HK-2 (cell line): ENCODE data around the gene VEGFA.

Source experiments
- DNase-seq: peaks from one replicate; pipeline ENCODE4 v3.0.0-alpha.2; 2018; ENCODE audit not compliant: unreplicated experiment

VEGFA gene

DNA sequence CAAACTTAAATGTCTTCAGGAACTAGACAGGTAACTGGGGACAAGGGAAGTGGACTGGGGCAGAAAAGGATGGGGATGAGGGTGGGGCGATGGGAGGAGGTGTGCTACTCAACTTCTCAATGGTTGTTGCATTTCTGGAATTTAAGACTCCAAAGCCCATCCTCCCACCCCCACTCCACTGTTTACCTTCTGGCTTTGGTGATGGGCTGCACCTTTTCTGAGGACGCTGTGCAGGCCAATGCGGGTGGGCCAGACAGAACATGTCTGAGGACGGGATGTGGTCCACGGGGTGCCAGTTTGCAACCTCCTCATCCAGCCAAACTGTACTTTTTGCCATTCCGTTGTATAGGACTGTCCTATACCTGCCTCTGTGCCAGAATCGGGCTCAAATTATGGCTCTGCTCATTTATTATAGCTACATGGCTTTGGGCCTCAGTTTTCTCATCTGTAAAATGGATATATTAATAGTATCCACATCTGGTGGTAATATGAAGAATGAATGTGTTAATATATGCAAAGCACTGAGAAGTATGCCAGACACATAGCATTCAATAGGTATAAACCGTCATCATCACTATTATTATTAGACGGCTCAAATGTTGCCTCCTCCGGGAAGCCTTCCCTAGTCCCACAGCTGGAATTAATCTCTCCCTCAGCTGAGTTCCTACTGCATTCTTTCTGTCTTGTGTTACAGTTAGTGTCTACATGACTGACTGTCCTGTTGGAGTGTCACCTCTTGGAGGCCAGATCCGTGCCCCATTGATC lies 31.0 kb upstream of the VEGFA start:
- no peak for DNase-seq

DNA sequence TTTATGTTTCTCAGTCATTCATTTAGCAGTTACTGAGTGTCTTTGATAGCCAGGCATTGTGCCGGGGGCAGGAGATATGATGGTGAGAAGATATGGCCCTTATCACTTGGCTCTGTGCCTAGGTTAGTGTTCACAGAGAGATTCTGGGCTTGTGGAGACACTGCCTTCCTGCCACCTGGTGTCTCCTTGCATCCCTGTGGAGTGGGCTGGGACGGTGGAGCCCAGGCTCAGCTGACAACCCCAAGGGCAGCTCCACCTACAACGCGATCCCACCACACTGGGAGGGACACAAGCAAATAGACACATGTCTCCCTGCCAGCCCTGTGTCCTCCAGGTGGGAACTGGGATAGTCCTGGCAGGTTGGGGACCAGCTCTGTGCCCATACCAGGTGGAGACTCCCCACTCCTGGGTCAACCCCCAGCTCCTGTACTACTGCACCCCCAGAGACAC lies 30.3 kb upstream of the VEGFA start:
- DNase-seq = no peak

DNA sequence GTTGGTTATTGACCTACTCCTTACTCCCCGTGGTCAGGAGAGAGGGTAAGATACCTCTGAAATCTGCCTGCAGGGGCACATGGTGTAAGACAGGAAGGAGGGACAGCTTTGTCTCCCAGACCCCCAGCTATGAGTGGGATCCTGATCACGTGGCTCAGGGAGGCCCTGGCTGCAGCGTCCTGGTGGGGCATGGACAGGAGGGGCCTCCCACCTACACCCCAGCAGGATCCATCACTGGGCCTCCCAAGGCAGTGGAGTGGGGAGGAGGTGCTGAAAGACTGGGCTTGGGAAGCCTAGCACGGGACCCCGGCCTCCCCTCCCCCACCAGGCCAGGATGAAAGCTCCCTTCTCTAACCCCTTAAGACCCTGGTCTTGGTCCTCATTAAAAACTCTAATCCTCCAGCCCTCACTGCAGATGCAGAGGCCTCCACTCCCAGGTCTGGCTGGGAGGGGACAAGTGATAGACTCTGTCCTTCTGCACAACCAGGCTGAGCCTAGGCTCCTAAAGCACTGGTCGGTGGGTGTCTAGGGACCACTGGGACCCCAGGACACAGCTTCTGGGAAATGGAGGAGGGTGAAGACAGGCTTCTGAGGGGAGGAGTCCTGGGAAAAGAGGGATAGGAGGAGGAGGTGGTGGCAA lies 29.6 kb upstream of the VEGFA start:
- no peak for DNase-seq

DNA sequence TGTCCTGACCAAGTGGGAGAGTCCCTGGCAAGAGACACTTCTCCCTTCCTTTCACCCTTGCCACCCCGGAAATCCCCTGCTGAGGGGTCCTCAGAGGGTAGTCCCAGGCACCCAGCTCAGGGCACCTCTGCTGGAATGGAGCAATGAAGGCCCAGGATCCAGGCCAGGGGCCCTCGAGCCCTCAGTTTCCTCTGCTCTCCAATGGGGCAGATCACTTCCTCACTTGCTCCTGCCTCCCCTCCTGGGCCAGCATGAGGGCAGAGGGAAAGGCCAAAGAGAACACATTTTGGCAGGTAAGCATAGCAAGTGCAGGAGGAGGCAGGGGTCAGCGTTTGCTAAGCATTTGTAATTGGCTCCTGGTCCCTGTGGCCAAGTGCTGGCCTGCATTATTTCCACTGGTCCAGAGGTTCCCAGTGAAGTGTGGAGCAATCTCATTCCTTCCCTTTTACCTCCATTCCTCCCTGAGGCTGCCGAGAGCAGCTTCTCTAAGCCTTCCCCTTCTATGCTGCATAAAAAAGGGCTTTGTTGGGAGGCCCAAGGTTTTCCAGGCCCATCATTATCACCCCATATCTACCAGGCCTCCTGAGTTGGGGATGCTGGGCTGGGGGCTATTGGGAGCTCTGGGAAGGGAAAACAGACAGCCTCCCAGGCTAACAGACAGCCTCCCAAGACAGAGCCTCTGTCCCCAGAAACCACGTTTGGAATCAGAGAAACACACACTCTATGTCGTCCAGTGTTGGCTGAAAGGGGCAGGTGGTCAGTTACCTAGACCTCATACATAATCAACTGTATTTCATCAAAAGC lies 28.8 kb upstream of the VEGFA start:
- no peak for DNase-seq

DNA sequence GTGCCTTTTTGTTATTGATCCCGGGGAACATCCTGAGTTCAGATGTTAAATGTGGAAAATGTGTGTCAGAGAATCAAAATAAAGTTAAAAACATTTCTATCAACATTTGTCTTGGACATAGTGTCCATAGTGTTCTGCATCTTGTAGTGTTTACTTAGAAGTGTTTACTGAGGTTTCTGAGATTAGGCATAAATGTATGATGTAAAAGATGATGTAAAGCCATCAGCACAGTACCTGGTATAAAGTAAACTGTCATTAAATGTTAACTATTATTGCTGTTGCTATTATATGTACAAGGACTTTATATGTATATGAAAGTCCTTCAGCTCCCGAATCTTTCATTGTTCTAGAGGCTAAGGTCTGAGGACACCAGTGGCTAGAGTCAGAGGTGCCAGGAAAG lies 28.2 kb upstream of the VEGFA start:
- no peak for DNase-seq

DNA sequence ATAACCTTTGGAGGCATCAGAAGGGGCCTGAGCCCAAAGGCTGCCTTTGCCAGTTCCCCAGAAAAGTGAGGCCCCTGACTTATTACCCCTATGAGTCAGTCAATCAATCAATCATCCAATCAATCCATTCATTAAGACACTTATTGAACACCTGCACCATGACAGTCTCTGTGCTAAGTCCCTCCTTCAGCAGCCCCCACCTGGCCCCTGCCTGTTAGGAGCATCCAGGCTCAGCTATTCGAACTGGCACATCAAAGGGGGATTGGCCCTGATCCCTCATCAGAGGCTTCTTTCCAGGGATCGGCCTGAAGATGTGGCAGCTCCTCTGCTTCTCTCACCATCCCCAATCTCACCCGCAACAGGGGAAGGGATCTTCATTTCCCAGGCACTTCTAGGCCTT lies 27.7 kb upstream of the VEGFA start:
- no peak for DNase-seq

DNA sequence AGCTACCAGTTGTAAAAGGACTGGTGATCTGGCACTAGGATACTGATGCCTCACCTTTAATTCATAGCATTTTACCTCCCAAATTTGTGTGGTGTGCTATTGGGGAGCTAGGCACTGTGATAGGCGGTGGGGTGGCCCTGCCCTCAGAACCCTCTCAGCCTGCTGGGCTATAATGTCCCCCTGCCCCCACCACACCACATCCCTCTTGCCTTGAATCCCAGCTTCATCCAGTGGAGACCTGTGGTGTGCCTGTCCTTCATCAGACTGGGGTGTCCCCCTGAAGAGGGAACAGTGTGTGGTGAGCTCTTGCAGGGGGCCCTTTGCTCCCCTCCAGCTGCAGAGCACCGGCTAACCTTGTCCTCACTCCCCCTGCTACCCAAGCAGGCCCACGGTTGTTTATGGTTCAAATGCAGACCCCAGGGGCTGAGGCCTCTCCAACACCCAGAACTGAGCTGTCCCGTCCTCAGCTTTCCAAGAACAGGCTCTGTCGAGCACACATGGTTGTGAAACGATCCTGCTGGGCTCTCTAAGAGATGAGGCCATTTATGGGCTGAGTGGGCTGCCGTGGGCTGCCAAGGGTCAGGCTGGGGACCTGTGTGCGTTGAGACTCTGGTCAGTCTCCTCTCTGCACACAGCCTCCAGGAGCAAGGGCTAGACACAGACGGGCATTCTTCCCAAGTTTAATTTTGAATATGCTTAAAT lies 26.9 kb upstream of the VEGFA start:
- DNase-seq = no peak

DNA sequence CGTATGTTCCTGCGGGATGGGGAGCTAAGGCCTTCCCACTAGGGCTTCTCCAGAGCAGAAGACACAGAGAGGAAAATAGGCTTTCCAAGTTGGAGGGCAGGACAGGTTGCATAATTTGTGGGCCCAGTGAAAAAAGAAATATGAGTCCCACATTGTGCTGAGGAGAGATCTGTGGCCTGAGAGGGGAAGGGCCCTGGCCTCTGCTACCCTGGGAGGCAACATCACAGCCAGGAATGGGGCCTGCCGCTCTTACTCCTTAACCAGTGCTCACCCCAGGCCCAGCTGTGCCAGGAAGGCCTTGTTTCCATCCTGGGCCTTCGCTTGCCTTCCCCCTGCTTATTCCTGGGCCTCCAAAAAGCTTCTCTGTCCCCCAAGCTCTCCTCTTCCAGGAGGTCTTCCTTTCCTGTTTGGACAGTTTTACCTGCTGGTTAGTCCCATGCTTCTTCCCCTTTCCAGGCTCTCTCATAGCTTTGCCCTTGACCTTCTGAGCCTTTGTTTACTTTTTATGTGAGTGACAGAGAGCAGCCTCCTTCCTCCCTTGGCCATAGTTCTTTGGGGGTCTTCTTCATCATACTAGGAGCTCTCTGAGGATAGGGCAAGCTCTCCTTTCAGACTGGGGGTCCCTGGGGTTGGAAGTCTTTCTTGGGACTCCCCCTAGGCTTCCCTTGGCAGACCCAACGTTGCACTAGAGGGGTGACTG lies 26.2 kb upstream of the VEGFA start:
- no peak for DNase-seq

DNA sequence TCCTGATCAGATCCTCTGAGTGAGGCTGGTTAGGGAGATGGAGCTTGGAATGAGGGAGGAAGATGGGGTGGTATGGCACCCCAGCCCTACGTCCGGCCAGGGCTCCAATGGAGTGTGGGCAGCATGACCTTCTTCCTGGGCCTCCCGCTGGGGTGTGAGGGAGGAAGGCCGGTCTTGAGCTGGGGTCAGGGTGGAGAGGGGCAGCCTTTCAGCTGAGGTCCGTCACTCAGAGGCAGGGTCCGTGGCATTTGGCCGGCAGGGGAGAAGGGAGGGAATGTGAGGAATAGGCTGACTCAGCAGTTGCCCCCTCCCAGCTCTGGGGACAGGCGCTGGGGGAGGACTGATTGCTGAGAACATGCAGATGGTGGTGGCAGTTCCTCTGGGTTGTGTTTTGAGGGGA lies 25.5 kb upstream of the VEGFA start:
- no peak for DNase-seq

DNA sequence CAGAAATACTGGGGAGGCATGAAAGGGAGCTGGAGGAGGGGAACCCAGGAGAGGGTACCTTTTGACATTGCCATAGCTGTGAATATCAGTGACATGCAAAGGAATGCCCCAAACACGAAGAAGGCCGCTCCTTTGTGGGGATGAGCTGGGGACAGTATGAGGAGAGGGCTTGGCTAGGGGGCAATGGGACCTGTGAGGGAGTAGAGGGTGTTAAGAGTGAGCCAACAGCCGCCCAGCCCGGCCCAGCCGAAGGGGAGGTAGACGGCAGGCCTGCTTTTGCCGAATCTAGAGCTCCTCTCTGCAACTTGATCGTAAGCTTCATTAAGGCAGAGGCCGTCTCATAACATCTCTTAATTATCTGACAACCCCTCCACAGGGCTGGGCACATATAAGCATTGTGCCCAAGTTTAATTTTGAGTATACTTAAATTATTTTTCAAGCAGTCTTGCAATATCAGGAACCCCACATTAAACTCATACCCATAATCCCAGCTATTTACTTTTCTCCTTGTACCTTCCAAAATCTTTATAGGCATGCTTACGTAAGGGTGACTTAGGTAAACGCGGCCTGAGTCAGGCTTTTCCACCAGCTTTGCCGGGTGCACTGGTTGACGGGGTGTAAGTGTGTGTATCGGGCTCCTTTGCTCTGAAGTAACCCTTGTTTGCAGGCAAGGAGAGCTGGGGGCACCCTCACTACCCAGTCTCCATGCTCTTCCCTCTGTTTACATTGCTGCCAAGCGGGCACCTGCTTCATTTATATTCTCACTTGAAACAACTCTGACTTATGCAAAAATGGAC lies 24.9 kb upstream of the VEGFA start:
- no peak for DNase-seq

DNA sequence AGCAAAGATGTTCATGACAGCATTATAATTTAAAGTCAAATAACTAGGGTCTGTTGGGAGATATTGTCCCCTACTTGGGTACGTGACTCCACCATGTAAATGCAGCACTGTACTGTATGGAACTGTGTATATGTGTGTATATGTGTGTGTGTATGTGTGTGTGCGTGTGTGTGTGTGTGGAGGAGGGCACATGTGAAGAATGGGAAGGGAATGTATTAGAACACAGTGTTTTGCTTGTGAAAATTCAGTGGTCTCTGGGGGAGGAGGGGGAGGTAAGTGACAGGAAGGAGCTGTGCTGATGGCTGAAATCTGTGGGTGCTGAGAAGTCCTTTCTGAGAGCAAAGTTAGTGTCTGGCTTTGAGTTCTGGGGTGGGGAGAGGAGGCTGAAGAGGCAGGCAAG lies 23.9 kb upstream of the VEGFA start:
- no peak for DNase-seq

DNA sequence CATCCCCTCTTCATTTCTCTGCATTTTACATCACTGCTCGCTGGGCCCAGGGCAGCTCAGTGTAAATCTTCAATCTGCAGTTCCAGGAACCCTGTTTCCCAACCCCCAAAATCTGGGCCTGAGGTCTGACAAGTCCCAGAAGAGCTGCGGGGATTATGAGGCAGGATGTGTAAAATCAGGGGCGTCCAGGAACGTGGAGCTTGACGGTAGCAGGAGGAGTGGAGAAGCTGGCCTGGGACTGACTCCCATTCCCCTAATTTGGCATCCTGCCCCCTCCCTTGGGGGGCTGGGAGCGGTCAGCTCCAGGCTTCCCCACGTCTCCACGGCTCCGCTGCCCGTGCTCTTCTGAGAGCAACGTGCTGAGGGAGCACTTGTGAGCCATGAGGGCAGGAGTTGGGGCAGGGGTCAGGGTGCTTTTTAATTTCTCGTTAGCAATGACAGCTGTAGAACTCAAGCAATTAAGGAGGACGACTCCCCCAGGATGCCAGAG lies 23.4 kb upstream of the VEGFA start:
- DNase-seq = no peak

DNA sequence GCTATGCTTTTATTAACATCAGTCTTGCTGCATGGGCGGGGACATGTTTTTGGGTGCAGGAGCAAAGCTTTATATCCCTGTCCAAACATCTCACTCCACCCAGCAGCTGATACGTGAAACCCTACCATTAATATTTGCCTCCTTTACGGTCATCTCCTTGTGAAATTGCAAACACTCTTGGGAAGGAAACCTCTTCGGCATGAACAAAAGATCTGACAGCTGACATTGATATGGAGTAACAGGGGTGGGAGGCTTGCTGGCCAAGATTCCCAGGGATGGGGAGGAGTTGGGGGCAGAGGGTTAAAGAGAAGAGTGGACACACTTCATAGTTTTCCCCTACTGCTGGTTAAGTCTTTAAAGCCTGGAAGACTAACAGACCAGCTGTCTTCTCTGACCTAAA lies 22.2 kb upstream of the VEGFA start:
- DNase-seq = no peak

DNA sequence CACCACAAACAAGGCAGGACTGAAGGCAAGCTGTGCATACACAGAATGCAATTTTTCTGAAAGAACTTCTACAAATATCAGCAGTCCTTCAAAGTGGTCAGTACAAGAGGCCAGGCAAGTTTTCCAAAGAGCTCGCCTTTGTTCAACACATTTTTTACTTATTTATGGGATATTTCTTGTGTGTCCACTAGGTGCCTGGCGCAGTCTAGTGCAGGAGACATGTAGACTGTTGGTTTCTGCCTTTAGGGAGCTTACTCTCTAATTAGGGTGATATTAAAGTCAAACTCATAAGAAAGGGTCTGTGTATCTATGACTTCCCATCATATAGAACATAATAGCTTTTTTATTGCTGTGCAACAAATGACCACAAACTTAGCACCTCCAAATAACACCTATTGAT lies 21.2 kb upstream of the VEGFA start:
- DNase-seq = no peak

DNA sequence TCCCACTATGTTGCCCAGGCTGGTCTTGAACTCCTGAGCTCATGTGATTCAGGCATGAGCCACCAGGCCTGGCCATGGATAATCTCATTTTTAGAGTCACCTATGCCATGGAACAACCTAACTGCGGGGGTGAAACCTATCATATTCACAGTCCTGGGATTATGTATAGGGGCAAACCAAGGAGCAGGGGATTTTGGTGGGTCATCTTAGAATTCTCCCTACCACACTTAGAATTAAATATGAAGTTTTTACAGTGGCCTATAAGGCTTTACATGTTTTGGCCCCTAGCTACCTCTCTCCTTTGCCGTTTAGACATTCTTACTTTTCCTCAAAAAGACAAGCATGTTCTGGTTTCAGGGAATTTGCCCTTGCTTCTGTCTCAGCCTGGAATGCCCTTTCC lies 20.6 kb upstream of the VEGFA start:
- DNase-seq = no peak

DNA sequence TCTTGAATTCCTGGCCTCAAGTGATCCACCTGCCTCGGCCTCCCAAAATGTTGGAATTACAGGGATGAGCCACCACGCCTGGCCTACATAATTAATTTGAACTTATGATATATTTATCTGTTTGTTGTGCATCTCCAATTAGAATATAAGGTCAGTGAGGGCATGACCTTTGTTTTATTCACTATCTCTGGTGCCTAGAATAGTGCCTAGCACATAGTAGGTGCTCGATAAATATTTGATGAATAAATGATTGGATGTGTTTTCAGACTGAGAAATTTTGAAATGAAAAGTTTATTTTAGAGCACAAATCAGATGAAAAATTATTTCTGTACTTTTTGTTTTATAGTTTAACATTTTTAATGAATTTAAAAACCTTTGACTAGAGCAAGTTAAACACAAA lies 19.4 kb upstream of the VEGFA start:
- no peak for DNase-seq

DNA sequence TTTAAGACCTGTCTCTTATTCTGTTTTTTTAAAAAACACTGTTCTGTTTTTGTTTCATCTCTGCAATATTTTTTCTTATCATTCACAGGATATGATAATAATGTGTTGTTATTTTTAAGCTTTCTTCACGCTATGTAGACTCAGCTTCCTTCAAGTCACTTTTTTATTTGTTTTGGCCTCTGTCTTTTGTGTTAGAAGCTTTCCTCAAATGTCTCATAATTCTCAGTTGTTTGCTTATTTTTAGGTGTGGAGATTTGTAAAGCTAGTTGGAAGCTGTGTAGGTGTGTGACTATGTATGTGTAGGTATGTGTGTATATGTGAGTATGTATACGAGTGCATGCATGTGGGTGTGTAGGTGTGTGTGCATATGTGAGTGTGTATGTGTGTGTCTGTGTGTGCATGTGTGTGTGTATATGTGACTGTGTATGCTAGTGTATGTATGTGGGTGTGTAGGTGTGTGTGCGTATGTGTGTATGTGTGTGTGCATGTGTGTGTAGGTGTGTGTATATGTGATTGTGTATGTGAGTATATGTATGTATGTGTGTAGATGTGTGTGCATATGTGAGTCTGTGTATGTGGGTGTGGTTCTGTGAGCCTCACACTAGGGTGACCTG lies 16.3 kb upstream of the VEGFA start:
- DNase-seq = no peak

DNA sequence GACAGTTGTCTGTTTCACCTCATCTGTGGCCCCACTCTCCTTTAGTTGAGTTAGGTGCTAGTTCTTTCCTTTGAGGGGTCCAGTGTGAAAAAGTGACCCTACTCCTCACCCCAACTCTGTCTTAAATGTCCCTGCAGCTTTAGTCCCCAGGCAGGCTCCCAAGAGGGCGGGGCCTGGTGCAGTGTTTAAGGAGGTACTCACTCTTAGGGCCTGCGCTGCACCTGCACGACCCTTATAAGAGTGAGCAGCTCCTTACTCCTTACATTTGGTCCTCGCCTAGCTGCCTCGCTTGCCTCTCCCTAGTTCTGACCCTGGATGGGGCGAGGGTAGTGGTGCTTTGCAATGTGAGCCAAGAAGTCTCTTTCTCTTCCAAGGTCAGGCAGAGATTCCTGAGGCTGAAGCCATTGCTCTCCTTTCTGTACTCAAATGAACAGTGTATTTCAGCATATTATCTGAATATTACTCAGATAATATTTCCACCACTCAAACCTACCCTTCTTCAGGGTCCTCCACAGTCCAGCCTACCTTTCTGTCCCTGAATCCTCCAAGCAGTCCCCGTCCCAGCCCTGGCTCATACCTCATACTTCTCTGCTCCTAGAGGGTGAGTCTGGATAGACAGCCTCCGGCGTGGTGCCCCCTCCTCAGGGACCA lies 11.9 kb upstream of the VEGFA start:
- DNase-seq = no peak

DNA sequence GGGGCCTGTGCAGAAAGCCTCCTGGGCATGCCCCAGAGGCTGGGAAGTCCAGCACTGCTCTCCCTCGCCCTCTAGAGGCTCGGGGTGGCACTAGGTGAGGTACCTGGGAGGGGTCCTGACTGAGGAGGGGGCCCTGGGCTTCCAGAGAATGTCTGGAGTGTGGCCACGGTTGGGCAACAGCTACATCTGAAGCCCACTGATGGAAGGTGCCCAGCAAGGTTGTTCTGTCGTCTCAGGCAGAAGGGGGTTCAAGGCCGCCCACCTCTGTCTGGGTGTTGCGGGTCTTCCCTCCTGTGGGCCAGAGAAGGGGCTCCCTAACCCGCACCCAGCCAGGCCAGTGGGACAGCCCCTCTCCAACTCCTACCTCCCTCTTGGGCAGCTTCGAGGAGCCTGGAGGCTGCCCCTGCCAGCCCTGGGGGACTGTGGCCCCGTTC lies 11.4 kb upstream of the VEGFA start:
- DNase-seq = no peak
